A549 (cell line): ENCODE measurements around the gene TTN. TPM values are rescaled to one million over a fixed set of nuclear protein-coding genes. Genes with fewer than 3 reads are reported as not detected.

ENCODE experiments used
- ATAC-seq, 2 experiments: fragments of 200-7000 bp in 1 of 2; fragments of >200 bp in 1 of 2; cut with Nextera tagmentation in 1 of 2; cut with Tn5 transposase in 1 of 2; 3 replicates each; pipeline versions ENCODE4 v1.8.0 to v1.9.1; 2018 to 2020; ENCODE audit warnings: mild to moderate bottlenecking in 1 of 2, moderate library complexity in 1 of 2
- CTCF ChIA-PET: fragments of 300-600 bp; sonication (Branson Sonifier 250); formaldehyde crosslinking; extraction: SDS; loops from one replicate; lab custom pipeline; 2021; ENCODE audit warnings: antibody characterized with exemption, inconsistent platforms; lab: Yijun Ruan, JAX
- POLR2A ChIA-PET: fragments of 350-600 bp; formaldehyde crosslinking; extraction: SDS; loops from one replicate; lab custom pipeline; 2021; ENCODE audit warnings: antibody characterized with exemption, inconsistent platforms; lab: Yijun Ruan, JAX
- DNase-seq, 2 experiments: peaks; one replicate each; pipeline versions ENCODE4 v3.0.0 to v3.0.0-alpha.2; 2011 to 2016; ENCODE audit warnings: low read depth in 1 of 2, low spot score in 1 of 2
- FAIRE-seq: peaks from 2 replicates; lab custom pipeline; 2011; peaks lifted over from hg19 to GRCh38; lab: Jason Lieb, UNC
- H3K27ac ChIP-seq, 2 experiments: fragments of >200 bp; sonication (Bioruptor Twin); formaldehyde crosslinking; 3 replicates each; pipeline ENCODE4 v1.5.1; 2016 to 2017
- H3K4me1 ChIP-seq: fragments of >200 bp; sonication (Bioruptor Twin); formaldehyde crosslinking; 3 replicates; pipeline ENCODE4 v1.6.1; 2016
- H3K4me2 ChIP-seq: fragments of >200 bp; sonication (Bioruptor Twin); formaldehyde crosslinking; 3 replicates; pipeline ENCODE4 v1.6.1; 2016
- H3K4me3 ChIP-seq: fragments of >200 bp; sonication (Bioruptor Twin); formaldehyde crosslinking; 3 replicates; pipeline ENCODE4 v1.5.1; 2016
- H3K9me3 ChIP-seq: fragments of >200 bp; sonication (Bioruptor Twin); formaldehyde crosslinking; 3 replicates; pipeline ENCODE4 v1.6.1; 2016
- CBX2 ChIP-seq: fragments of 200-600 bp; sonication (generic); IDR thresholded peaks from 2 replicates; pipeline ENCODE4 v1.6.1; 2016; ENCODE audit warnings: low read depth, mild to moderate bottlenecking, borderline replicate concordance
- CHD4 ChIP-seq: fragments of 200-600 bp; sonication (generic); IDR thresholded peaks from 2 replicates; pipeline ENCODE4 v1.6.1; 2016; ENCODE audit warnings: antibody characterized with exemption, mild to moderate bottlenecking, borderline replicate concordance
- EHMT2 ChIP-seq: fragments of 200-600 bp; sonication (generic); IDR thresholded peaks from 2 replicates; pipeline ENCODE4 v1.6.1; 2016; ENCODE audit warnings: antibody characterized with exemption, low read depth, mild to moderate bottlenecking, moderate library complexity
- ELK1 ChIP-seq: fragments of 150-350 bp; IDR thresholded peaks from 2 replicates; pipeline ENCODE4 v1.6.1; 2014; ENCODE audit warnings: low read depth, mild to moderate bottlenecking, low read length
- FOSB ChIP-seq: fragments of 250-450 bp; sonication (Bioruptor Pico); IDR thresholded peaks from 2 replicates; pipeline ENCODE4 v1.5.0; 2020; ENCODE audit warnings: mild to moderate bottlenecking, moderate library complexity
- FOSL2 ChIP-seq, 2 experiments: fragments of 450-650 bp in 1 of 2; fragments of >200 bp in 1 of 2; sonication (Bioruptor Twin) in 1 of 2; formaldehyde crosslinking; IDR thresholded peaks; 2 replicates each; pipeline versions ENCODE4 v1.5.0 to v1.6.1; 2016 to 2020; ENCODE audit warnings: mild to moderate bottlenecking in 1 of 2, moderate library complexity in 1 of 2
- HDAC2 ChIP-seq: fragments of 200-600 bp; sonication (generic); IDR thresholded peaks from 2 replicates; pipeline ENCODE4 v1.6.1; 2016
- HES2 ChIP-seq: fragments of >200 bp; sonication (Bioruptor Twin); formaldehyde crosslinking; IDR thresholded peaks from 2 replicates; pipeline ENCODE4 v1.6.1; 2016
- HEYL ChIP-seq: fragments of 250-450 bp; sonication (Bioruptor Pico); IDR thresholded peaks from 2 replicates; pipeline ENCODE4 v1.8.0; 2021; ENCODE audit warnings: mild to moderate bottlenecking, moderate library complexity
- HOXA7 ChIP-seq: fragments of 250-450 bp; sonication (Bioruptor Pico); IDR thresholded peaks from 2 replicates; pipeline ENCODE4 v1.5.0; 2020; ENCODE audit warnings: mild to moderate bottlenecking, moderate library complexity
- HOXB13 ChIP-seq: fragments of 250-450 bp; sonication (Bioruptor Pico); IDR thresholded peaks from 2 replicates; pipeline ENCODE4 v1.5.0; 2020; ENCODE audit warnings: low read depth, mild to moderate bottlenecking, moderate library complexity
- JUN ChIP-seq, 2 experiments: fragments of >200 bp; sonication (Bioruptor Twin); formaldehyde crosslinking; IDR thresholded peaks; 2 replicates in 1 of 2; 3 replicates in 1 of 2; pipeline ENCODE4 v1.6.1; 2016 to 2017
- JUNB ChIP-seq: fragments of >200 bp; sonication (Bioruptor Twin); formaldehyde crosslinking; IDR thresholded peaks from 2 replicates; pipeline ENCODE4 v1.6.1; 2016
- MAX ChIP-seq: IDR thresholded peaks from 2 replicates; pipeline ENCODE4 v1.6.1; 2012
- NPAS2 ChIP-seq: fragments of 250-450 bp; sonication (Bioruptor Pico); IDR thresholded peaks from 2 replicates; pipeline ENCODE4 v1.8.0; 2022; ENCODE audit warnings: mild to moderate bottlenecking, moderate library complexity, borderline replicate concordance
- NR3C1 ChIP-seq: fragments of >200 bp; sonication (Bioruptor Twin); formaldehyde crosslinking; IDR thresholded peaks from 3 replicates; pipeline ENCODE4 v1.6.1; 2017
- PBX3 ChIP-seq: IDR thresholded peaks from 2 replicates; pipeline ENCODE4 v1.6.1; 2012
- RAD21 ChIP-seq, 2 experiments: fragments of >200 bp in 1 of 2; sonication (Bioruptor Twin) in 1 of 2; formaldehyde crosslinking in 1 of 2; IDR thresholded peaks in 1 of 2; conservative IDR thresholded peaks in 1 of 2; 2 replicates in 1 of 2; 3 replicates in 1 of 2; pipeline ENCODE4 v1.6.1; 2012 to 2018; ENCODE audit warnings: inconsistent platforms in 1 of 2
- RCOR1 ChIP-seq: fragments of 150-350 bp; IDR thresholded peaks from 2 replicates; pipeline ENCODE4 v1.6.1; 2014; ENCODE audit warnings: antibody characterized with exemption, low read length, low read depth
- RFX5 ChIP-seq: fragments of 450-650 bp; IDR thresholded peaks from 2 replicates; pipeline ENCODE4 v1.7.1; 2014; ENCODE audit warnings: antibody characterized with exemption, mild to moderate bottlenecking, moderate library complexity
- RNF2 ChIP-seq: fragments of 200-600 bp; sonication (generic); IDR thresholded peaks from 2 replicates; pipeline ENCODE4 v1.6.1; 2016; ENCODE audit warnings: low read depth, mild to moderate bottlenecking, antibody characterized with exemption, moderate library complexity, borderline replicate concordance
- SMC3 ChIP-seq: fragments of >200 bp; sonication (Bioruptor Twin); formaldehyde crosslinking; IDR thresholded peaks from 3 replicates; pipeline ENCODE4 v1.6.1; 2018; ENCODE audit warnings: inconsistent platforms
- TFCP2L1 ChIP-seq: fragments of 250-450 bp; sonication (Bioruptor Pico); IDR thresholded peaks from 2 replicates; pipeline ENCODE4 v1.5.0; 2021; ENCODE audit warnings: mild to moderate bottlenecking
- USF2 ChIP-seq: fragments of 450-650 bp; IDR thresholded peaks from 2 replicates; pipeline ENCODE4 v1.6.1; 2014; ENCODE audit warnings: antibody characterized with exemption
- ZFP36 ChIP-seq: fragments of 450-650 bp; IDR thresholded peaks from 2 replicates; pipeline ENCODE4 v1.6.1; 2014; ENCODE audit warnings: borderline replicate concordance; ENCODE audit not compliant: partially characterized antibody
- WGBS: methylation state at CpG from one replicate; pipeline ENCODE4 v1.1.6; 2017; ENCODE audit errors: missing lambda C conversion rate; 5-methylcytosine and 5-hydroxymethylcytosine counted together
- polyA plus RNA-seq, 4 experiments: library from polyadenylated mRNA; depleted of rRNA in 3 of 4; stranded (reverse); fragments of >200 nt; fragmentation: RNase III in 1 of 4; extraction: RNeasy Plus Mini Kit Qiagen cat#74134 plus additional on column Dnase treatment in 1 of 4; gene quantifications; 2 replicates in 3 of 4; 3 replicates in 1 of 4; pipeline ENCODE4 v1.2.3, GENCODE V29; 2011 to 2017

The TTN gene
- polyA plus RNA-seq, 2 of the 4 experiments (the other 2 are of a cell fraction): under 0.01 TPM; not detected in 1

- no peak overlapping the region for H3K27ac ChIP-seq
- H3K9me3 ChIP-seq: no peaks in the 10 kb centered on the region
- H3K4me2 ChIP-seq: no peak overlapping the region
- no peaks in the 10 kb centered on the region for H3K4me1 ChIP-seq
- POLR2A ChIA-PET: no interaction called here
- no peak for DNase-seq
- no peak for TF ChIP-seq SMC3
- no peak for TF ChIP-seq NPAS2 (CRISPR knock-in tag)
- no peak for TF ChIP-seq ZFP36
- TF ChIP-seq RAD21 (conservative IDR thresholded peaks at IDR 0.05 in 1 of 2, IDR thresholded peaks at IDR 0.05 in 1 of 2): no peak
- no peak for TF ChIP-seq CBX2
- TF ChIP-seq FOSB: no peak
- no peak for TF ChIP-seq RFX5
- no peak for TF ChIP-seq MAX
- TF ChIP-seq NR3C1: no peak
- TF ChIP-seq TFCP2L1: no peak
- no peak for TF ChIP-seq HOXB13 (CRISPR knock-in tag)
- TF ChIP-seq PBX3: no peak
- TF ChIP-seq RNF2: no peak
- TF ChIP-seq HDAC2: no peak
- TF ChIP-seq HOXA7 (CRISPR knock-in tag): no peak
- TF ChIP-seq JUNB: no peak
- no peak for ATAC-seq
- CTCF ChIA-PET: interaction anchor here (1.2 kb wide), 1 partner anchor 72 kb away, joined by 3 read pairs; no protein-coding TSS in a partner anchor
- 48% methylated on average over 4 of the region's 4 CpGs for WGBS
- no peak overlapping the region for H3K4me3 ChIP-seq
- no peak for FAIRE-seq
These were observed 178.6 kb downstream of the TTN start for GRCh38 chr2:178628605-178629004.

- ATAC-seq: no peak
- Histone ChIP-seq H3K27ac (no peak overlapping the region), H3K4me1 (no peaks in the 10 kb centered on the region), H3K4me3 (no peak overlapping the region), H3K4me2 (no peak overlapping the region), H3K9me3 (no peaks in the 10 kb centered on the region)
- no peak for DNase-seq
- no peak for FAIRE-seq
- CTCF ChIA-PET: no interaction called here
- 36% methylated on average over 1 of the region's 1 CpG for WGBS
- TF ChIP-seq RAD21 (conservative IDR thresholded peaks at IDR 0.05 in 1 of 2, IDR thresholded peaks at IDR 0.05 in 1 of 2) (no peak), HES2 (no peak), TFCP2L1 (no peak), CHD4 (no peak)
- POLR2A ChIA-PET: no interaction called here
These were observed 179.8 kb downstream of the TTN start for GRCh38 chr2:178627401-178627800.

GRCh38 chr2:178615969-178616368, 191.3 kb downstream of the TTN start:
- no peaks in the 10 kb centered on the region for H3K4me1 ChIP-seq
- ChIA-PET CTCF (no interaction called here), POLR2A (no interaction called here)
- no peak for FAIRE-seq
- ATAC-seq: no peak
- no peak overlapping the region for H3K4me3 ChIP-seq
- no peak overlapping the region for H3K4me2 ChIP-seq
- WGBS: 69% methylated on average over 1 of the region's 1 CpG
- H3K9me3 ChIP-seq: no peaks in the 10 kb centered on the region
- H3K27ac ChIP-seq: no peak overlapping the region
- DNase-seq: no peak
- TF ChIP-seq RAD21 (conservative IDR thresholded peaks at IDR 0.05 in 1 of 2, IDR thresholded peaks at IDR 0.05 in 1 of 2) (no peak), EHMT2 (no peak), RCOR1 (no peak), JUN (IDR thresholded peaks at IDR 0.05) (no peak), HEYL (CRISPR knock-in tag) (no peak)

GRCh38 chr2:178602901-178603300, 204.3 kb downstream of the TTN start:
- ChIA-PET POLR2A (no interaction called here), CTCF (no interaction called here)
- Histone ChIP-seq H3K4me1 (no peaks in the 10 kb centered on the region), H3K4me3 (no peak overlapping the region), H3K4me2 (no peak overlapping the region), H3K27ac (no peak overlapping the region), H3K9me3 (no peaks in the 10 kb centered on the region)
- ATAC-seq: no peak
- FAIRE-seq: no peak
- TF ChIP-seq FOSL2 (IDR thresholded peaks at IDR 0.05) (no peak), FOSL2 (CRISPR knock-in tag; IDR thresholded peaks at IDR 0.05) (no peak), ELK1 (no peak), EHMT2 (no peak), USF2 (no peak)
- DNase-seq: no peak
